H9 (cell line): Measurements from ENCODE around the gene SLC22A5. TPM values are rescaled to one million over a fixed set of nuclear protein-coding genes. Genes with fewer than 3 reads are reported as not detected.

Source experiments
- DNase-seq: peaks from one replicate; pipeline ENCODE4 v3.0.0-alpha.2; 2017
- H2AFZ ChIP-seq: one replicate; pipeline ENCODE4 v1.6.1; 2013; ENCODE audit warnings: mild to moderate bottlenecking, low read length, control low read depth, moderate library complexity
- H2AK5ac ChIP-seq: 2 replicates; pipeline ENCODE4 v1.6.1; 2013; ENCODE audit warnings: low read length, control low read depth, mixed read lengths; ENCODE audit not compliant: insufficient read length
- H2BK120ac ChIP-seq: one replicate; pipeline ENCODE4 v1.6.1; 2013; ENCODE audit warnings: low read depth, mild to moderate bottlenecking, low read length, control low read depth, inconsistent platforms; ENCODE audit not compliant: poor library complexity, severe bottlenecking
- H2BK12ac ChIP-seq: 2 replicates; pipeline ENCODE4 v1.6.1; 2013; ENCODE audit warnings: low read length, control low read depth, mixed read lengths, low read depth; ENCODE audit not compliant: insufficient read length
- H2BK15ac ChIP-seq: 2 replicates; pipeline ENCODE4 v1.6.1; 2013; ENCODE audit warnings: low read depth, low read length, control low read depth
- H2BK20ac ChIP-seq: one replicate; pipeline ENCODE4 v1.6.1; 2013; ENCODE audit warnings: low read depth, mild to moderate bottlenecking, low read length, control low read depth, inconsistent platforms; ENCODE audit not compliant: poor library complexity, severe bottlenecking
- H2BK5ac ChIP-seq: 2 replicates; pipeline ENCODE4 v1.6.1; 2013; ENCODE audit warnings: low read length, control low read depth, mixed read lengths; ENCODE audit not compliant: insufficient read length
- H3K14ac ChIP-seq: 2 replicates; pipeline ENCODE4 v1.6.1; 2013; ENCODE audit warnings: low read length, control low read depth; ENCODE audit not compliant: insufficient read depth
- H3K18ac ChIP-seq: 2 replicates; pipeline ENCODE4 v1.6.1; 2013; ENCODE audit warnings: low read depth, mild to moderate bottlenecking, mixed read lengths, low read length, control low read depth; ENCODE audit not compliant: insufficient read length
- H3K23ac ChIP-seq: 2 replicates; pipeline ENCODE4 v1.6.1; 2013; ENCODE audit warnings: low read length, control low read depth, mixed read lengths, low read depth; ENCODE audit not compliant: insufficient read length
- H3K23me2 ChIP-seq: 2 replicates; pipeline ENCODE4 v1.6.1; 2013; ENCODE audit warnings: low read depth, mild to moderate bottlenecking, mixed read lengths, low read length, control low read depth; ENCODE audit not compliant: insufficient read length, poor library complexity, severe bottlenecking
- H3K27ac ChIP-seq: 2 replicates; pipeline ENCODE4 v1.5.1; 2013; ENCODE audit warnings: low read length, control low read depth, mixed read lengths, low read depth; ENCODE audit not compliant: insufficient read length
- H3K27me3 ChIP-seq: 2 replicates; pipeline ENCODE4 v1.6.1; 2013; ENCODE audit warnings: low read length, control low read depth, inconsistent platforms; ENCODE audit not compliant: insufficient read depth
- H3K4ac ChIP-seq: 2 replicates; pipeline ENCODE4 v1.6.1; 2013; ENCODE audit warnings: low read depth, mild to moderate bottlenecking, control low read depth, inconsistent platforms, low read length, moderate library complexity
- H3K4me1 ChIP-seq: 2 replicates; pipeline ENCODE4 v1.6.1; 2013; ENCODE audit warnings: low read length, control low read depth, inconsistent platforms; ENCODE audit not compliant: insufficient read depth
- H3K4me2 ChIP-seq: 2 replicates; pipeline ENCODE4 v1.6.1; 2013; ENCODE audit warnings: low read length, control low read depth, mixed read lengths; ENCODE audit not compliant: insufficient read length, insufficient read depth
- H3K56ac ChIP-seq: 2 replicates; pipeline ENCODE4 v1.6.1; 2013; ENCODE audit warnings: low read depth, mild to moderate bottlenecking, mixed read lengths, low read length, control low read depth; ENCODE audit not compliant: insufficient read length
- H3K79me1 ChIP-seq: 2 replicates; pipeline ENCODE4 v1.6.1; 2013; ENCODE audit warnings: low read depth, mild to moderate bottlenecking, moderate library complexity, low read length, control low read depth, inconsistent platforms; ENCODE audit not compliant: insufficient read depth, poor library complexity, severe bottlenecking
- H3K79me2 ChIP-seq: 2 replicates; pipeline ENCODE4 v1.6.1; 2013; ENCODE audit warnings: low read length, control low read depth, inconsistent platforms; ENCODE audit not compliant: insufficient read depth
- H3K9ac ChIP-seq: 2 replicates; pipeline ENCODE4 v1.6.1; 2013; ENCODE audit warnings: low read length, control low read depth, mixed read lengths; ENCODE audit not compliant: insufficient read length; ENCODE audit errors: extremely low read depth
- H3K9me3 ChIP-seq: one replicate; pipeline ENCODE4 v1.6.1; 2013; ENCODE audit warnings: low read depth, low read length, inconsistent platforms; ENCODE audit not compliant: control insufficient read depth
- H3T11ph ChIP-seq: one replicate; pipeline ENCODE4 v1.6.1; 2013; ENCODE audit warnings: mild to moderate bottlenecking, low read length, control low read depth, inconsistent platforms
- H4K20me1 ChIP-seq: one replicate; pipeline ENCODE4 v1.6.1; 2013; ENCODE audit not compliant: control insufficient read depth, insufficient read length, insufficient read depth
- H4K5ac ChIP-seq: 2 replicates; pipeline ENCODE4 v1.6.1; 2013; ENCODE audit warnings: low read depth, mild to moderate bottlenecking, mixed read lengths, low read length, control low read depth; ENCODE audit not compliant: insufficient read length
- H4K8ac ChIP-seq: replicated peaks from 2 replicates; pipeline ENCODE4 v1.6.1; 2013; ENCODE audit warnings: low read length, control low read depth, mixed read lengths, low read depth; ENCODE audit not compliant: insufficient read length
- H4K91ac ChIP-seq: 2 replicates; pipeline ENCODE4 v1.6.1; 2013; ENCODE audit warnings: low read depth, mild to moderate bottlenecking, moderate library complexity, mixed read lengths, low read length, control low read depth; ENCODE audit not compliant: insufficient read length
- H3K27ac Mint-ChIP-seq, 3 experiments: 2 replicates in 2 of 3; 3 replicates in 1 of 3; pipeline ENCODE4 v1.8.0; 2020 to 2021; ENCODE audit warnings: mixed read lengths in 3 of 3, mild to moderate bottlenecking in 1 of 3, moderate library complexity in 1 of 3
- H3K27me3 Mint-ChIP-seq: 2 replicates; pipeline ENCODE4 v1.8.0; 2021; ENCODE audit warnings: low read depth, mild to moderate bottlenecking, moderate library complexity, mixed read lengths
- H3K36me3 Mint-ChIP-seq, 3 experiments: 2 replicates in 2 of 3; 3 replicates in 1 of 3; pipeline ENCODE4 v1.8.0; 2020 to 2021; ENCODE audit warnings: low read depth in 3 of 3, mixed read lengths in 3 of 3; ENCODE audit not compliant: insufficient read depth in 1 of 3
- H3K4me1 Mint-ChIP-seq, 2 experiments: 2 replicates each; pipeline ENCODE4 v1.8.0; 2020; ENCODE audit warnings: mixed read lengths in 2 of 2
- H3K4me3 Mint-ChIP-seq, 2 experiments: 2 replicates in 1 of 2; 3 replicates in 1 of 2; pipeline ENCODE4 v1.8.0; 2020 to 2021; ENCODE audit warnings: mild to moderate bottlenecking in 2 of 2, mixed read lengths in 2 of 2, moderate library complexity in 1 of 2
- H3K9me3 Mint-ChIP-seq, 2 experiments: 2 replicates in 1 of 2; 3 replicates in 1 of 2; pipeline ENCODE4 v1.8.0; 2020; ENCODE audit warnings: mild to moderate bottlenecking in 2 of 2, mixed read lengths in 2 of 2, moderate library complexity in 1 of 2
- WGBS: extraction: QIAGEN DNeasy Blood & Tissue Kit; methylation state at CpG from one replicate; pipeline ENCODE4 v1.1.7; 2013; ENCODE audit warnings: missing lambda C conversion rate, low lambda C conversion rate, mixed read lengths; ENCODE audit not compliant: insufficient read length; ENCODE audit errors: extremely low coverage; 5-methylcytosine and 5-hydroxymethylcytosine counted together
- total RNA-seq: library from RNA; stranded (reverse); gene quantifications from 2 replicates; pipeline ENCODE4 v1.2.1, GENCODE V29; 2021
- TF ChIP-seq, protein P1 (sequence below): fragments of 200-600 bp; sonication (generic); conservative IDR thresholded peaks from 3 replicates; pipeline ENCODE4 v1.8.0; 2021; ENCODE audit warnings: antibody characterized with exemption, mild to moderate bottlenecking

The SLC22A5 gene
- total RNA-seq, 1 experiment from 2014 or later, result 3.4 TPM

DNA sequence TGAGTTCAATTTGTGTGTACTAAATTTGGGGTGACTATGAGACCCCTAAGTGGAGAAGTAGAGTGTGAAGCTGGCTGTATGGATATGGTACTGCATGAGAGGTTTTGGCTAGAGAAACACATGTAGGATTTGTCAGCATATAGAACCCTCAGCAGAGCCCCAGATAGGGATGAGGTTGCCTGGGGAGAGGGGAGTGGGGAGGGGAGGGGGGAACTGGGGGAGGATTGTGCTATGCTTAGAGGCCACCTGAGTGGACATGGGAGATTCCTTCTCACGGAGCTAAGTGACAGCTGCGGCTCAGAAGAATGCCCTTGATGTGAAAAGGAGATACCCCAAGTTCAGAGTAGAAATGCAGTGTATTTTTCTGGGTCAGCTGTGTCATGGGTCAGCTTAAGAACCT lies 11.2 kb downstream of the SLC22A5 start:
- no peak overlapping the region for H2AK5ac ChIP-seq
- H3K18ac ChIP-seq, result no peak overlapping the region
- H4K8ac ChIP-seq, result no peak overlapping the region
- H2AFZ ChIP-seq, result no peak overlapping the region
- no peak overlapping the region for H3K14ac ChIP-seq
- H3K4me1 Mint-ChIP-seq, result no peaks in the 10 kb centered on the region
- no peaks in the 10 kb centered on the region for H3K9me3 ChIP-seq
- H4K5ac ChIP-seq, result no peak overlapping the region
- TF ChIP-seq, protein P1, sequence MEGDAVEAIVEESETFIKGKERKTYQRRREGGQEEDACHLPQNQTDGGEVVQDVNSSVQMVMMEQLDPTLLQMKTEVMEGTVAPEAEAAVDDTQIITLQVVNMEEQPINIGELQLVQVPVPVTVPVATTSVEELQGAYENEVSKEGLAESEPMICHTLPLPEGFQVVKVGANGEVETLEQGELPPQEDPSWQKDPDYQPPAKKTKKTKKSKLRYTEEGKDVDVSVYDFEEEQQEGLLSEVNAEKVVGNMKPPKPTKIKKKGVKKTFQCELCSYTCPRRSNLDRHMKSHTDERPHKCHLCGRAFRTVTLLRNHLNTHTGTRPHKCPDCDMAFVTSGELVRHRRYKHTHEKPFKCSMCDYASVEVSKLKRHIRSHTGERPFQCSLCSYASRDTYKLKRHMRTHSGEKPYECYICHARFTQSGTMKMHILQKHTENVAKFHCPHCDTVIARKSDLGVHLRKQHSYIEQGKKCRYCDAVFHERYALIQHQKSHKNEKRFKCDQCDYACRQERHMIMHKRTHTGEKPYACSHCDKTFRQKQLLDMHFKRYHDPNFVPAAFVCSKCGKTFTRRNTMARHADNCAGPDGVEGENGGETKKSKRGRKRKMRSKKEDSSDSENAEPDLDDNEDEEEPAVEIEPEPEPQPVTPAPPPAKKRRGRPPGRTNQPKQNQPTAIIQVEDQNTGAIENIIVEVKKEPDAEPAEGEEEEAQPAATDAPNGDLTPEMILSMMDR, result no peak
- H3K27ac ChIP-seq, result no peak overlapping the region
- no peaks in the 10 kb centered on the region for H3K79me1 ChIP-seq
- DNase-seq, result no peak
- H3K36me3 Mint-ChIP-seq, result no peaks in the 10 kb centered on the region
- no peak overlapping the region for H2BK12ac ChIP-seq
- no peaks in the 10 kb centered on the region for H4K20me1 ChIP-seq
- no peaks in the 10 kb centered on the region for H3K9me3 Mint-ChIP-seq
- H2BK5ac ChIP-seq, result no peak overlapping the region
- no peak overlapping the region for H3K4ac ChIP-seq
- H2BK15ac ChIP-seq, result no peak overlapping the region
- no peak overlapping the region for H3T11ph ChIP-seq
- H4K91ac ChIP-seq, result no peak overlapping the region
- H3K4me3 Mint-ChIP-seq, result no peak overlapping the region
- H2BK120ac ChIP-seq, result no peak overlapping the region
- H3K56ac ChIP-seq, result no peak overlapping the region
- no peak overlapping the region for H3K27ac Mint-ChIP-seq
- no peaks in the 10 kb centered on the region for H3K27me3 Mint-ChIP-seq
- no peak overlapping the region for H3K9ac ChIP-seq
- no peak overlapping the region for H3K23ac ChIP-seq
- H3K27me3 ChIP-seq, result no peaks in the 10 kb centered on the region
- H2BK20ac ChIP-seq, result no peak overlapping the region
- H3K23me2 ChIP-seq, result no peaks in the 10 kb centered on the region
- no CpG with 5 or more reads among the region's 2 CpGs for WGBS
- H3K4me2 ChIP-seq, result no peak overlapping the region
- H3K79me2 ChIP-seq, result no peaks in the 10 kb centered on the region
- H3K4me1 ChIP-seq, result no peaks in the 10 kb centered on the region
